HCT116 (cell line): Measurements from ENCODE around the gene ZFHX3. TPM values are rescaled to one million over a fixed set of nuclear protein-coding genes. Genes with fewer than 3 reads are reported as not detected.

Experiments used
- ATAC-seq: fragments of 200-7000 bp; cut with Tn5 transposase; 2 replicates; pipeline ENCODE4 v1.9.1; 2020; ENCODE audit warnings: mild to moderate bottlenecking, moderate library complexity
- BruUV-seq: library from RNA; stranded (reverse); fragments of 400-500 nt; replicated peaks from 2 replicates; lab custom pipeline; 2021; lab: Mats Ljungman, UMichigan
- CTCF ChIA-PET: fragments of 300-600 bp; sonication (Branson Sonifier 250); formaldehyde crosslinking; loops from one replicate; lab custom pipeline; 2021; ENCODE audit warnings: antibody characterized with exemption; lab: Charles Lee
- POLR2A ChIA-PET: fragments of 300-600, 350-600 bp; sonication (Branson Sonifier 250); formaldehyde crosslinking; loops from one replicate; lab custom pipeline; 2021; ENCODE audit warnings: antibody characterized with exemption; lab: Charles Lee
- RAD21 ChIA-PET, 2 experiments: fragments of 300-600 bp; sonication (Branson Sonifier 250); formaldehyde crosslinking; loops; one replicate each; lab custom pipeline; 2023; ENCODE audit warnings: low total read pairs in 2 of 2; ENCODE audit not compliant: uncharacterized antibody in 2 of 2, unreplicated experiment in 2 of 2, low non-redundant PET in 1 of 2; lab: Charles Lee
- DNase-seq: peaks from one replicate; pipeline ENCODE4 v3.0.0-alpha.2; 2010; ENCODE audit warnings: low read depth, low spot score
- H2AFZ ChIP-seq: fragments of 200-600 bp; shearing (Covaris generic), sonication (generic); 2 replicates; pipeline ENCODE4 v1.6.1; 2017; ENCODE audit warnings: low read depth, mixed run types, mixed read lengths, antibody characterized with exemption, low read length; ENCODE audit not compliant: poor library complexity, severe bottlenecking
- H3K27ac ChIP-seq: 2 replicates; pipeline ENCODE4 v1.5.1; 2012; ENCODE audit warnings: low read depth, low read length
- H3K27me3 ChIP-seq: fragments of 200-600 bp; sonication (generic); 2 replicates; pipeline ENCODE4 v1.6.1; 2016; ENCODE audit warnings: mixed run types, low read length, mixed read lengths; ENCODE audit not compliant: insufficient read depth
- H3K36me3 ChIP-seq, 2 experiments: fragments of 200-500 bp in 1 of 2; fragments of 200-600 bp in 1 of 2; sonication (Bioruptor generic) in 1 of 2; sonication (generic) in 1 of 2; 2 replicates each; pipeline versions ENCODE4 v1.5.1 to v1.6.1; 2014 to 2016; ENCODE audit warnings: low read length in 2 of 2, inconsistent platforms in 1 of 2, mixed read lengths in 1 of 2, mixed run types in 1 of 2; ENCODE audit not compliant: insufficient read depth in 2 of 2, control insufficient read depth in 1 of 2
- H3K4me1 ChIP-seq, 2 experiments: fragments of 200-600 bp in 1 of 2; sonication (generic) in 1 of 2; 2 replicates each; pipeline versions ENCODE4 v1.5.1 to v1.6.1; 2012 to 2017; ENCODE audit warnings: low read length in 2 of 2, inconsistent platforms in 1 of 2, mild to moderate bottlenecking in 1 of 2, mixed read lengths in 1 of 2, mixed run types in 1 of 2, moderate library complexity in 1 of 2; ENCODE audit not compliant: insufficient read depth in 2 of 2, control insufficient read depth in 1 of 2
- H3K4me2 ChIP-seq: fragments of 200-600 bp; sonication (generic); 2 replicates; pipeline ENCODE4 v1.6.1; 2017; ENCODE audit warnings: mixed run types, low read length, mixed read lengths
- H3K4me3 ChIP-seq, 2 experiments: fragments of 200-600 bp in 1 of 2; sonication (generic) in 1 of 2; replicated peaks in 1 of 2; 2 replicates each; pipeline ENCODE4 v1.5.1; 2011 to 2016; ENCODE audit warnings: low read length in 2 of 2, control low read depth in 1 of 2, low read depth in 1 of 2, mild to moderate bottlenecking in 1 of 2, mixed read lengths in 1 of 2, mixed run types in 1 of 2
- H3K79me2 ChIP-seq: fragments of 200-600 bp; sonication (generic); 2 replicates; pipeline ENCODE4 v1.6.1; 2017; ENCODE audit warnings: mild to moderate bottlenecking, mixed run types, low read length, moderate library complexity, mixed read lengths; ENCODE audit not compliant: insufficient read depth
- H3K9ac ChIP-seq: fragments of 200-600 bp; sonication (generic); 2 replicates; pipeline ENCODE4 v1.6.1; 2016; ENCODE audit warnings: low read length, mixed read lengths
- H3K9me2 ChIP-seq: fragments of 200-600 bp; sonication (generic), shearing (Covaris generic); 2 replicates; pipeline ENCODE4 v1.6.1; 2017; ENCODE audit warnings: mixed run types, mild to moderate bottlenecking, moderate library complexity; ENCODE audit not compliant: insufficient read depth
- H3K9me3 ChIP-seq, 2 experiments: fragments of 200-500 bp in 1 of 2; fragments of 200-600 bp in 1 of 2; sonication (Bioruptor generic) in 1 of 2; sonication (generic) in 1 of 2; 2 replicates each; pipeline ENCODE4 v1.6.1; 2014 to 2017; ENCODE audit warnings: low read length in 2 of 2, mixed read lengths in 2 of 2, inconsistent platforms in 1 of 2, low read depth in 1 of 2, mild to moderate bottlenecking in 1 of 2, mixed run types in 1 of 2, moderate library complexity in 1 of 2; ENCODE audit not compliant: control insufficient read depth in 1 of 2, insufficient read depth in 1 of 2
- H4K20me1 ChIP-seq: fragments of 200-600 bp; sonication (generic), shearing (Covaris generic); 2 replicates; pipeline ENCODE4 v1.6.1; 2017; ENCODE audit warnings: mixed run types, mild to moderate bottlenecking, moderate library complexity; ENCODE audit not compliant: insufficient read depth
- CBX3 ChIP-seq: IDR thresholded peaks from 2 replicates; pipeline ENCODE4 v1.6.1; 2012; ENCODE audit warnings: low read depth
- CEBPB ChIP-seq: IDR thresholded peaks from 2 replicates; pipeline ENCODE4 v1.6.1; 2012; ENCODE audit warnings: low read depth
- EGR1 ChIP-seq: IDR thresholded peaks from 2 replicates; pipeline ENCODE4 v1.6.1; 2012; ENCODE audit warnings: low read depth
- EZH2phosphoT487 ChIP-seq: fragments of 200-600 bp; IDR thresholded peaks from 2 replicates; pipeline ENCODE4 v1.6.1; 2018; ENCODE audit warnings: antibody characterized with exemption, borderline replicate concordance
- FOSL1 ChIP-seq: IDR thresholded peaks from 2 replicates; pipeline ENCODE4 v1.6.1; 2012; ENCODE audit warnings: low read depth
- POLR2AphosphoS5 ChIP-seq: IDR thresholded peaks from 2 replicates; pipeline ENCODE4 v1.6.1; 2011; ENCODE audit warnings: mild to moderate bottlenecking, low read depth, low read length, moderate library complexity
- RAD21 ChIP-seq: IDR thresholded peaks from 2 replicates; pipeline ENCODE4 v1.6.1; 2012; ENCODE audit warnings: low read depth, mild to moderate bottlenecking
- SP1 ChIP-seq: IDR thresholded peaks from 2 replicates; pipeline ENCODE4 v1.6.1; 2012; ENCODE audit warnings: low read depth
- SRF ChIP-seq: IDR thresholded peaks from 2 replicates; pipeline ENCODE4 v1.6.1; 2012; ENCODE audit warnings: low read depth
- YY1 ChIP-seq: IDR thresholded peaks from 2 replicates; pipeline ENCODE4 v1.6.1; 2011; ENCODE audit warnings: low read length, low read depth, moderate library complexity, mild to moderate bottlenecking; ENCODE audit not compliant: insufficient replicate concordance; ENCODE audit errors: extremely low read depth
- ZFX ChIP-seq: fragments of 450-650 bp; IDR thresholded peaks from 2 replicates; pipeline ENCODE4 v1.6.1; 2017
- ZNF274 ChIP-seq: fragments of 200-500 bp; sonication (Bioruptor generic); IDR thresholded peaks from 2 replicates; pipeline ENCODE4 v1.6.1; 2014; ENCODE audit warnings: mild to moderate bottlenecking, low read depth, low read length, inconsistent platforms
- intact Hi-C: fragments of 100-400 bp; cut with micrococcal nuclease; formaldehyde crosslinking; loops from 2 replicates; pipeline ENCODE4 v1.10.0; 2022
- total RNA-seq: library from RNA; stranded (reverse); gene quantifications from one replicate; pipeline ENCODE4 v1.2.1, GENCODE V29; 2021; ENCODE audit not compliant: unreplicated experiment
- TF ChIP-seq, protein P1 (sequence below), 3 experiments: fragments of 200-600 bp in 1 of 3; sonication (generic) in 1 of 3; IDR thresholded peaks in 2 of 3; conservative IDR thresholded peaks in 1 of 3; 2 replicates each; pipeline ENCODE4 v1.5.1; 2012 to 2017; ENCODE audit warnings: low read depth in 2 of 3, low read length in 2 of 3, antibody characterized with exemption in 1 of 3, borderline replicate concordance in 1 of 3, control low read depth in 1 of 3, mild to moderate bottlenecking in 1 of 3, mixed read lengths in 1 of 3, mixed run types in 1 of 3, moderate library complexity in 1 of 3; ENCODE audit not compliant: insufficient read depth in 1 of 3
- TF ChIP-seq, protein P2 (sequence below): IDR thresholded peaks from 2 replicates; pipeline ENCODE4 v1.6.1; 2012
- TF ChIP-seq, protein P3 (sequence below): IDR thresholded peaks from 2 replicates; pipeline ENCODE4 v1.6.1; 2011; ENCODE audit warnings: mild to moderate bottlenecking, low read length, moderate library complexity; ENCODE audit not compliant: insufficient replicate concordance; ENCODE audit errors: extremely low read depth
- TF ChIP-seq, protein P4 (sequence below): IDR thresholded peaks from 2 replicates; pipeline ENCODE4 v1.6.1; 2012

ZFHX3 gene
- total RNA-seq, 1 experiment from 2014 or later, result 6.3 TPM

DNA sequence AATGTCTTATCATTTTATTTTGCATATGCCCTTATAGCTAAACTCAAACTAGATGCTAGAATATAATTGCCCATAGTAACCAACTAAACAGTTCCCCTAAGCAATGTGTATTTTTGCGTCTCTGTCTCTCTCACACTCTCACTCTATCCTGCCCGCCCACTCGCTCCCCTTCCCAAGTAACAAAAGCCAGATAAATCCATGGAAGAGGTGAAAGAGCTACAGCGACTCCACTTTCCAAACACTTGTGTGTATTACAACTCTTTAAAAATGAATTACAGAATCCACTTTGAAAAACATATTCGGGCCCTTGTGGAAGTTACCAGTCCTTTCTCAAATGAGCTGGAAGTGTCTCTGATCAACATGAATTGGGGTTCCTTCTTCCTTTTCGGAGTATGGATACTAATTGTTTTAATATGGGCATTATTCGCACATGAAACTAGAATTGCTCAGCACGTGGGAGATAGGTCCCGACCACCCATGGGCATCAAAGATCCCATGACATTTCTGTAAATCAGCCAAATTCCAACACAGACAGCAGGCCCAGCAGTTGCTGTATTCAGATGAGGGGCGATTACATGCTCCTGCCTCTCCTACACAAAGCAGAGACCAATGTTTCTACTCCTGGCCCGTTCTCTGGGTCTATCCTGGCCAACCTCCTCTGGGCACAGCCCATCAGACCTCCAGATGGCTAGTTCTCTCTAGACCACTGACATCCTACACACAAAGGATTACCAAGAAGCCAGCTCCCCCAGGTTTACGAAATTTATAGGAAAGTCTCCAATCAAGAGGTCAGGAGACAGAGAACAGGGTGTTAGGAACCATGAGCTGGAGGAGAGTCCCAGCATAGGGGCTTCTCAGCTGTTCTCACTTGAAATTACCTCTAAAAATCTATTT lies 121.5 kb downstream of the ZFHX3 start:
- no peaks in the 10 kb centered on the region for H3K79me2 ChIP-seq
- H3K27me3 ChIP-seq, result no peaks in the 10 kb centered on the region
- intact Hi-C loops, result no loop called here
- H3K4me1 ChIP-seq, result peaks cover 0 to 6% of the 10 kb centered on the region in 2 experiments; a peak in 1 of 4 replicates
- no peak overlapping the region for H3K27ac ChIP-seq
- no peak overlapping the region for H3K4me2 ChIP-seq
- no peaks in the 10 kb centered on the region for H3K36me3 ChIP-seq
- H4K20me1 ChIP-seq, result 0 out of 2 replicates have a peak, but pooled peaks cover 6% of the 10 kb centered on the region
- no TSS peak for BruUV-seq
- DNase-seq, result no peak
- no peak overlapping the region for H3K4me3 ChIP-seq
- RAD21 ChIA-PET, result no interaction called here
- H3K9ac ChIP-seq, result no peak overlapping the region
- ATAC-seq, result no peak
- H2AFZ ChIP-seq, result no peak overlapping the region
- TF ChIP-seq SP1 (no peak), ZFX (no peak)
- TF ChIP-seq, protein P1, sequence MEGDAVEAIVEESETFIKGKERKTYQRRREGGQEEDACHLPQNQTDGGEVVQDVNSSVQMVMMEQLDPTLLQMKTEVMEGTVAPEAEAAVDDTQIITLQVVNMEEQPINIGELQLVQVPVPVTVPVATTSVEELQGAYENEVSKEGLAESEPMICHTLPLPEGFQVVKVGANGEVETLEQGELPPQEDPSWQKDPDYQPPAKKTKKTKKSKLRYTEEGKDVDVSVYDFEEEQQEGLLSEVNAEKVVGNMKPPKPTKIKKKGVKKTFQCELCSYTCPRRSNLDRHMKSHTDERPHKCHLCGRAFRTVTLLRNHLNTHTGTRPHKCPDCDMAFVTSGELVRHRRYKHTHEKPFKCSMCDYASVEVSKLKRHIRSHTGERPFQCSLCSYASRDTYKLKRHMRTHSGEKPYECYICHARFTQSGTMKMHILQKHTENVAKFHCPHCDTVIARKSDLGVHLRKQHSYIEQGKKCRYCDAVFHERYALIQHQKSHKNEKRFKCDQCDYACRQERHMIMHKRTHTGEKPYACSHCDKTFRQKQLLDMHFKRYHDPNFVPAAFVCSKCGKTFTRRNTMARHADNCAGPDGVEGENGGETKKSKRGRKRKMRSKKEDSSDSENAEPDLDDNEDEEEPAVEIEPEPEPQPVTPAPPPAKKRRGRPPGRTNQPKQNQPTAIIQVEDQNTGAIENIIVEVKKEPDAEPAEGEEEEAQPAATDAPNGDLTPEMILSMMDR (IDR thresholded peaks at IDR 0.05 in 2 of 3, conservative IDR thresholded peaks at IDR 0.05 in 1 of 3; ENCODE audit: borderline replicate concordance in 1 of 3, insufficient read depth in 1 of 3, low read depth in 2 of 3, low read length in 2 of 3), result no peak
- H3K9me2 ChIP-seq, result no peaks in the 10 kb centered on the region
- H3K9me3 ChIP-seq, result no peaks in the 10 kb centered on the region
- CTCF ChIA-PET, result no interaction called here
- POLR2A ChIA-PET, result no interaction called here

DNA sequence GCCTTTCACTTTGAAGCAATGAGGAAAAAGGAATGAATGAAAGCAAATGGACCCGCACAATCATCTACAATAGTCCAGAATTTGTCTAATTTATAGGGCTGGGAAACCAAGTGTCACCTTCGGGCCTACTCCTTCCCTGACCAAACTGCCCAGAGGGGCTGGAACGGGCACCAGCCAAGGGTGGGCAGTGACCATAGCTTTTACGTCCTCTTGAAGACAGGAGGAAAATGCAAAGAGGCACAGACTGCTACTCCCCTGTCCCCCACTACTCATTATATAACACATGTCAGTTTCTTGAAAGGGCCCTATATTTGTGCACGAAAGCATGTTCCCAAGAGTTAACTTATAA lies 122.3 kb downstream of the ZFHX3 start:
- H3K36me3 ChIP-seq, result no peaks in the 10 kb centered on the region
- ATAC-seq, result no peak
- H2AFZ ChIP-seq, result no peak overlapping the region
- no peaks in the 10 kb centered on the region for H3K79me2 ChIP-seq
- H3K9me2 ChIP-seq, result no peaks in the 10 kb centered on the region
- ChIA-PET CTCF (no interaction called here), RAD21 (no interaction called here), POLR2A (no interaction called here)
- DNase-seq, result no peak
- no peak overlapping the region for H3K4me2 ChIP-seq
- H3K27ac ChIP-seq, result no peak overlapping the region
- no TSS peak for BruUV-seq
- 0 out of 2 replicates have a peak, but pooled peaks cover 6% of the 10 kb centered on the region for H4K20me1 ChIP-seq
- H3K4me3 ChIP-seq, result no peak overlapping the region
- intact Hi-C loops, result no loop called here
- H3K9me3 ChIP-seq, result no peaks in the 10 kb centered on the region
- peaks cover 0 to 6% of the 10 kb centered on the region in 2 experiments; a peak in 1 of 4 replicates for H3K4me1 ChIP-seq
- no peak overlapping the region for H3K9ac ChIP-seq
- no peaks in the 10 kb centered on the region for H3K27me3 ChIP-seq
- TF ChIP-seq, protein P2, sequence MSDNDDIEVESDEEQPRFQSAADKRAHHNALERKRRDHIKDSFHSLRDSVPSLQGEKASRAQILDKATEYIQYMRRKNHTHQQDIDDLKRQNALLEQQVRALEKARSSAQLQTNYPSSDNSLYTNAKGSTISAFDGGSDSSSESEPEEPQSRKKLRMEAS, result no peak
- no peak for TF ChIP-seq RAD21
- no peak for TF ChIP-seq FOSL1
- no peak for TF ChIP-seq EGR1
- no peak for TF ChIP-seq CBX3
- TF ChIP-seq EZH2phosphoT487, result no peak
- TF ChIP-seq, protein P3, sequence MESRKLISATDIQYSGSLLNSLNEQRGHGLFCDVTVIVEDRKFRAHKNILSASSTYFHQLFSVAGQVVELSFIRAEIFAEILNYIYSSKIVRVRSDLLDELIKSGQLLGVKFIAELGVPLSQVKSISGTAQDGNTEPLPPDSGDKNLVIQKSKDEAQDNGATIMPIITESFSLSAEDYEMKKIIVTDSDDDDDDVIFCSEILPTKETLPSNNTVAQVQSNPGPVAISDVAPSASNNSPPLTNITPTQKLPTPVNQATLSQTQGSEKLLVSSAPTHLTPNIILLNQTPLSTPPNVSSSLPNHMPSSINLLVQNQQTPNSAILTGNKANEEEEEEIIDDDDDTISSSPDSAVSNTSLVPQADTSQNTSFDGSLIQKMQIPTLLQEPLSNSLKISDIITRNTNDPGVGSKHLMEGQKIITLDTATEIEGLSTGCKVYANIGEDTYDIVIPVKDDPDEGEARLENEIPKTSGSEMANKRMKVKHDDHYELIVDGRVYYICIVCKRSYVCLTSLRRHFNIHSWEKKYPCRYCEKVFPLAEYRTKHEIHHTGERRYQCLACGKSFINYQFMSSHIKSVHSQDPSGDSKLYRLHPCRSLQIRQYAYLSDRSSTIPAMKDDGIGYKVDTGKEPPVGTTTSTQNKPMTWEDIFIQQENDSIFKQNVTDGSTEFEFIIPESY, result no peak
- TF ChIP-seq, protein P4, sequence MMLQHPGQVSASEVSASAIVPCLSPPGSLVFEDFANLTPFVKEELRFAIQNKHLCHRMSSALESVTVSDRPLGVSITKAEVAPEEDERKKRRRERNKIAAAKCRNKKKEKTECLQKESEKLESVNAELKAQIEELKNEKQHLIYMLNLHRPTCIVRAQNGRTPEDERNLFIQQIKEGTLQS, result no peak
- TF ChIP-seq YY1, result no peak
- no peak for TF ChIP-seq POLR2AphosphoS5
- no peak for TF ChIP-seq ZNF274
- no peak for TF ChIP-seq SRF
- TF ChIP-seq CEBPB, result no peak
